Type B pancreatic cell (in vitro differentiated cells): ENCODE measurements around the gene U2AF1. TPM values are rescaled to one million over a fixed set of nuclear protein-coding genes. Genes with fewer than 3 reads are reported as not detected.
"Not testable (repeated sequence)": the region's sequence is repeated elsewhere in the genome, so short reads cannot be mapped to it uniquely, and the experiment has no call there.

Experiments used
- DNase-seq: peaks from one replicate; pipeline ENCODE4 v3.0.0; 2021; ENCODE audit warnings: mixed read lengths; ENCODE audit not compliant: unreplicated experiment; ENCODE audit errors: extremely low spot score
- H3K27ac Mint-ChIP-seq: 2 replicates; pipeline ENCODE4 v1.8.0; 2021; ENCODE audit warnings: mild to moderate bottlenecking, mixed read lengths
- H3K27me3 Mint-ChIP-seq: 2 replicates; pipeline ENCODE4 v1.8.0; 2021; ENCODE audit warnings: mixed read lengths
- H3K36me3 Mint-ChIP-seq: 2 replicates; pipeline ENCODE4 v1.8.0; 2021; ENCODE audit warnings: mixed read lengths
- H3K4me1 Mint-ChIP-seq: one replicate; pipeline ENCODE4 v1.8.0; 2021; ENCODE audit warnings: mixed read lengths; ENCODE audit not compliant: unreplicated experiment
- H3K4me3 Mint-ChIP-seq: 2 replicates; pipeline ENCODE4 v1.8.0; 2021; ENCODE audit warnings: mild to moderate bottlenecking, mixed read lengths
- H3K9me3 Mint-ChIP-seq: 2 replicates; pipeline ENCODE4 v1.8.0; 2021; ENCODE audit warnings: mixed read lengths
- CTCF ChIP-seq: fragments of 200-600 bp; sonication (generic); conservative IDR thresholded peaks from 2 replicates; pipeline ENCODE4 v1.5.0; 2021; ENCODE audit warnings: antibody characterized with exemption, mild to moderate bottlenecking
- long read RNA-seq: library from polyadenylated mRNA; unstranded; transcript quantifications from one replicate; pipeline ENCODE4 v2.0.0, GENCODE V29; 2020
- total RNA-seq: library from RNA; stranded (reverse); gene quantifications from 2 replicates; pipeline ENCODE4 v1.2.1, GENCODE V29; 2021; ENCODE audit warnings: low replicate concordance

Gene U2AF1
- 13.9 and 21.2 TPM in 2 replicates for total RNA-seq
- long read RNA-seq, transcript U2AF1-201 (8 exons, 962 nt) = major isoform, 20 of 36 reads
- long read RNA-seq, partial matches to known transcripts = 1 of 36 reads
- long read RNA-seq, other reads (novel, unspliced or antisense) = 9 of 36 reads

- not testable (repeated sequence) for H3K27ac Mint-ChIP-seq, DNase-seq, H3K27me3 Mint-ChIP-seq, H3K9me3 Mint-ChIP-seq, H3K4me3 Mint-ChIP-seq, H3K36me3 Mint-ChIP-seq, H3K4me1 Mint-ChIP-seq
Measured at GRCh38 chr21:43106965-43107793, at the start of gene U2AF1. Gene U2AF1 (minus strand): TSS chr21:43107570. CDS start chr21:43107494, 76 bp downstream.

GRCh38 chr21:43153601-43154000, 46.2 kb upstream of the U2AF1 start:
- H3K4me1 Mint-ChIP-seq, H3K27me3 Mint-ChIP-seq, H3K27ac Mint-ChIP-seq: not testable (repeated sequence)

GRCh38 chr21:43149344-43149743, 42.0 kb upstream of the U2AF1 start:
- H3K4me1 Mint-ChIP-seq, DNase-seq, H3K4me3 Mint-ChIP-seq, H3K27me3 Mint-ChIP-seq, H3K27ac Mint-ChIP-seq, H3K36me3 Mint-ChIP-seq, H3K9me3 Mint-ChIP-seq: not testable (repeated sequence)

More at GRCh38 chr21:43153601-43154000, 46.2 kb upstream of the U2AF1 start:
- not testable (repeated sequence) for H3K36me3 Mint-ChIP-seq, H3K4me3 Mint-ChIP-seq, DNase-seq, H3K9me3 Mint-ChIP-seq

DNA sequence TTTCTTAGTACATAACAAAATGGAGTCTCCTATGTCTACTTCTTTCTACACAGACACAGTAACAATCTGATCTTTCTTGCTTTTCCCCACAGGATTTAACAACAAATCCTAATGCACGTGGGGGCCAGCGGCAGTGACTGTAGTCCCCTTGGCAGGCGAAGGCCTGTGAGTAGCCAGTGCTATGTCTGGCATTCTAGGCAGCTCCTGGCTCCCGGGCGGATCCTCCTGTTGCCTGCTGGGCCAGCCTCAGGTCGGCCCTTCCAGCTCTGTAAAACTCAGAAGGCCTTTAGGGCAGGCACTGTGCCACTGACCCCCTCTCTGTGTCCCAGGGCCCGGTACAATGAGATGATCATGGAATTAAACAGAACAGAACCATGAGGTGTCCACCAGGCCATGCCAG, 40.6 kb upstream of the U2AF1 start:
- H3K36me3 Mint-ChIP-seq, H3K27me3 Mint-ChIP-seq, H3K4me1 Mint-ChIP-seq, DNase-seq, H3K4me3 Mint-ChIP-seq, H3K27ac Mint-ChIP-seq, H3K9me3 Mint-ChIP-seq: not testable (repeated sequence)

- H3K27me3 Mint-ChIP-seq, H3K36me3 Mint-ChIP-seq, H3K27ac Mint-ChIP-seq, H3K4me3 Mint-ChIP-seq, DNase-seq, H3K4me1 Mint-ChIP-seq, H3K9me3 Mint-ChIP-seq: not testable (repeated sequence)
Measured at GRCh38 chr21:43146637-43147036, 39.3 kb upstream of the U2AF1 start.

DNA sequence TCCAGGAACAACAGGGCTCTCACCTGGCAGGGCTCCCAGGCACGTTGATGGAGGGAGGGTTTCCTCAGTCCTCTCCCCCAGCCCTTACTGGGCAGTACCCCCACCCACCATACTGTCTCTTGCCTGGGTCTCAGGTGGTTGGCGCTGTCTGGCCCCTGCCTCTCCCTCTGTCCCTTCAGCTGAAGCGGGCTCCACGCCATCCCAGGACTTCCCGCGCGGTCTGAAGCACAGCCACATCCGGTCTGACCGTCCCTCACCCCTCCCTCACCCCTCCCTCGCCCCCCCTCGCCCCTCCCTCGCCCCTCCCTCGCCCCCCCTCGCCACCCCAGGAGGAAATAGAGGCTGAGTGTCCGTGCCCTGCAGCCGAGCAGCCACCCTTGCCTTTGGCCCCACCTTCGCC, 34.0 kb upstream of the U2AF1 start:
- not testable (repeated sequence) for H3K27me3 Mint-ChIP-seq, H3K27ac Mint-ChIP-seq, H3K4me3 Mint-ChIP-seq, H3K36me3 Mint-ChIP-seq, H3K9me3 Mint-ChIP-seq, DNase-seq, H3K4me1 Mint-ChIP-seq

DNA sequence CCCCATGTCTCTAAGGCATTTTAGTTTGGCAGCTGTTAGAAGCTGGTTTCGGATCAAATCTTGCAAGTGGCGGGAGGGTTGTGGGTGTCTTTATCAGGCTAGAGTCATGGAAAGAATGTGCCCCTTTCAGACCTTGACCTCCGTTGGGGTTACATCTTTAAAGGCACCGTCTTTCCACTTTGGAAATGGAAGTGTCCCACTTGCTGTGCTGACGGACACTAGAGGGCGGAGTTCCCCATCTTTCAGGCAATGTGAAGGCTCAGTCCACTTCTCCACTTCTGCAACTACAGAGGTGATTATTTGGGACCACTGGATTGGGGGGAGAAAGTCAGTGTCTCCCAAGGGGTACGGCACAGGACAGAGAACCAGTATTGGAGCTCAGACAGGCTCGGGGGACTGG, 31.6 kb upstream of the U2AF1 start:
- not testable (repeated sequence) for H3K27ac Mint-ChIP-seq, H3K4me3 Mint-ChIP-seq, H3K27me3 Mint-ChIP-seq, H3K4me1 Mint-ChIP-seq, H3K9me3 Mint-ChIP-seq, H3K36me3 Mint-ChIP-seq, DNase-seq
- peak; percentile 44 for TF ChIP-seq CTCF

DNA sequence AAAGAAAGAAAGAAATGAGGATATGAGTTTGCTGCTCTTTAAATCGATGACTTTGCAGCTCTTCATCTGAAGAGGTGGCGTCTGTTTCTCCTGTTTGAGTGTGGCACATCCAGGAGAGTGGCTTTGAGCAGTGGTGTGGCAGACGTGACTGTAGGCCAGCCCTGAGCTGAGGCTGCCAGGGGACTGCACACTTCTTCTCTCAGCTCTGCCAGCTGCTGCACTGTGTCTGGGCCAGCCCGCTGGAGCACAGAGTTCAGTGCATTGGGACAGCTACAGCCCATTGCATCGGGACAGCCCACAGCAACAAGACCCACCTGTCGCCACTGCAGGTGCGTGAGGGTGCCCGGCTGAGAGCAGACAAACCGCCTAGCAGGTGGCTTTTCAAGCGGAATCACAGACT, 27.1 kb upstream of the U2AF1 start:
- H3K27me3 Mint-ChIP-seq, H3K27ac Mint-ChIP-seq, H3K9me3 Mint-ChIP-seq, H3K36me3 Mint-ChIP-seq, DNase-seq, H3K4me3 Mint-ChIP-seq, H3K4me1 Mint-ChIP-seq: not testable (repeated sequence)

GRCh38 chr21:43130094-43130493, 22.7 kb upstream of the U2AF1 start:
- H3K9me3 Mint-ChIP-seq, H3K36me3 Mint-ChIP-seq, H3K27me3 Mint-ChIP-seq, H3K4me1 Mint-ChIP-seq, H3K4me3 Mint-ChIP-seq, DNase-seq, H3K27ac Mint-ChIP-seq: not testable (repeated sequence)

DNA sequence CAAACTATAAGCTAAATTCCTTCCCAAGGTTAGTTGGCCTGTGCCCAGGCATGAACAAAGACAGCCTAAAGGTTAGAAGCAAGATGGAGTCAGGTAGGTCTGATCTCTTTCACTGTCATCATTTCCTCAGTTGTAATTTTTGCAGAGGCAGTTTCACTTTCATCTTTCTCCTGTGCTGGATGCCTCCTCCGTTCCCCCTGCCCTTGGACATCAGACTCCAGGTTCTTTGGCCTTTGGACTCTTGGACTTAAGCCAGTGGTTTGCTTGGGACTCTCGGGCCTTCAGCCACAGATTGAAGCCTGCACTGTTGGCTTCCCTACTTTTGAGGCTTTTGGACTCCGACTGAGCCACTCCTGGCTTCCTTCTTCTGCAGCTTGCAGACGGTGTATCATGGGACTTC, 8.6 kb upstream of the U2AF1 start:
- H3K4me1 Mint-ChIP-seq, DNase-seq, H3K36me3 Mint-ChIP-seq, H3K27me3 Mint-ChIP-seq, H3K4me3 Mint-ChIP-seq, H3K27ac Mint-ChIP-seq, H3K9me3 Mint-ChIP-seq: not testable (repeated sequence)

DNA sequence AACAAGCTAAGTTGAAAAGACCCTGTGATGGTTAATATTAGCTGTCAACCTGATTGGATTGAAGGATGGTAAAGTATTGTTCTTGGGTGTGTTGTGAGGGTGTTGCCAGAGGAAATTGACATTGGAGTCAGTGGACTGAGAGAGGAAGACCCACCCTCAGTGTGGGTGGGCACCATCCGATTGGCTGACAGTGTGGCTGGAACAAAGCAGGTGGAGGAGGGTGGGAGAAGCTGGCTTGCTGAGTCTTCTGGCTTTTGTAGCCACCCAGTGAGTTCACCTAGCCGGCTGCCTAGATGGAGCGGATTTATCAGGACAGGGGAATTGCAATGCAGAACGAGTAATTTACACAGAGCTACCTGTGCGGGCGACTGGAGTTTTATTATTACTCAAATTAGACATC, 7.1 kb upstream of the U2AF1 start:
- DNase-seq, H3K27ac Mint-ChIP-seq, H3K36me3 Mint-ChIP-seq, H3K4me3 Mint-ChIP-seq, H3K9me3 Mint-ChIP-seq, H3K4me1 Mint-ChIP-seq, H3K27me3 Mint-ChIP-seq: not testable (repeated sequence)

GRCh38 chr21:43109006-43109405, 1.6 kb upstream of the U2AF1 start:
- not testable (repeated sequence) for H3K9me3 Mint-ChIP-seq, H3K36me3 Mint-ChIP-seq, H3K4me1 Mint-ChIP-seq, H3K27me3 Mint-ChIP-seq, DNase-seq, H3K4me3 Mint-ChIP-seq, H3K27ac Mint-ChIP-seq

DNA sequence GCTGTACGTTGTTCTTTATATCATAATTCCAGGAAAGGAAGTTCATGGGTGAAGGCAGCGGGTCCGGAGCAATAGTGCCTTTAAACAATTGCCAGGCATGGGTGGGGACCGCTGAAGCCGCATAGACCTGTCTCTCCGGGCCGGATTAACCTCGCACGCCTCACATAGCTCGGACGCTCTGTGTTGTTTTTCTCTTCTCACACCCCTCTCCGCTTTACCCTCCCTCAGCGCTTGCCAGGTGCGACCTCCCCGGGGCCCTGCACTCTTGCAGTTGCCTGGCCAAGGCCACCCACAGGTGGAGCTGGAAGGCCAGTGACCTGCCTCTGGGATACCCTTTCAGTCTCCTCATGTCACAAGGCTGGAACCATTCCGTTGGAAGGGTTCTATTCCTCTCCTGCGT, 807 bp upstream of the U2AF1 start:
- not testable (repeated sequence) for DNase-seq, H3K9me3 Mint-ChIP-seq, H3K27me3 Mint-ChIP-seq, H3K27ac Mint-ChIP-seq, H3K4me3 Mint-ChIP-seq, H3K4me1 Mint-ChIP-seq, H3K36me3 Mint-ChIP-seq
